MCF 10A (cell line): ENCODE measurements around the gene STK32B. TPM values are rescaled to one million over a fixed set of nuclear protein-coding genes. Genes with fewer than 3 reads are reported as not detected.

Experiments used
- BruUV-seq: library from RNA; stranded (reverse); fragments of 400-500 nt; replicated peaks from 2 replicates; lab custom pipeline; 2021; lab: Mats Ljungman, UMichigan
- CTCF ChIA-PET: fragments of 300-600 bp; sonication (Branson Sonifier 250); formaldehyde crosslinking; extraction: SDS; loops from one replicate; lab custom pipeline; 2021; ENCODE audit warnings: antibody characterized with exemption, inconsistent platforms; lab: Yijun Ruan, JAX
- POLR2A ChIA-PET: fragments of 300-600, 350-650 bp; sonication (Branson Sonifier 250); formaldehyde crosslinking; extraction: SDS; loops from one replicate; lab custom pipeline; 2020; ENCODE audit warnings: antibody characterized with exemption, inconsistent platforms; lab: Yijun Ruan, JAX
- DNase-seq: peaks from one replicate; pipeline ENCODE4 v3.0.0-alpha.2; 2018; ENCODE audit not compliant: unreplicated experiment
- H3K27ac Mint-ChIP-seq: one replicate; pipeline ENCODE4 v1.8.0; 2022; ENCODE audit warnings: mild to moderate bottlenecking, low read depth, mixed read lengths; ENCODE audit not compliant: unreplicated experiment
- H3K27me3 Mint-ChIP-seq: one replicate; pipeline ENCODE4 v1.8.0; 2022; ENCODE audit warnings: mixed read lengths; ENCODE audit not compliant: insufficient read depth, unreplicated experiment
- H3K36me3 Mint-ChIP-seq: one replicate; pipeline ENCODE4 v1.8.0; 2022; ENCODE audit warnings: mild to moderate bottlenecking, moderate library complexity, mixed read lengths; ENCODE audit not compliant: insufficient read depth, unreplicated experiment
- H3K4me1 Mint-ChIP-seq: one replicate; pipeline ENCODE4 v1.8.0; 2022; ENCODE audit warnings: mixed read lengths; ENCODE audit not compliant: insufficient read depth, unreplicated experiment
- H3K4me3 Mint-ChIP-seq: one replicate; pipeline ENCODE4 v1.8.0; 2022; ENCODE audit warnings: mild to moderate bottlenecking, moderate library complexity, mixed read lengths; ENCODE audit not compliant: unreplicated experiment
- H3K9me3 Mint-ChIP-seq: one replicate; pipeline ENCODE4 v1.8.0; 2022; ENCODE audit warnings: mixed read lengths; ENCODE audit not compliant: unreplicated experiment
- CTCF ChIP-seq: fragments of 200-600 bp; IDR thresholded peaks from one replicate; pipeline ENCODE4 v1.8.0; 2022; ENCODE audit warnings: antibody characterized with exemption, mild to moderate bottlenecking; ENCODE audit not compliant: unreplicated experiment
- intact Hi-C: fragments of 100-400 bp; cut with micrococcal nuclease; formaldehyde crosslinking; loops from 2 replicates; pipeline ENCODE4 v1.14.1; 2022
- total RNA-seq: library from RNA; stranded (reverse); gene quantifications from 2 replicates; pipeline ENCODE4 v1.2.3, GENCODE V29; 2022

Gene STK32B
- total RNA-seq, 1 experiment from 2014 or later = not detected

GRCh38 chr4:5126231-5126630 is 75.0 kb downstream of the STK32B start:
- ChIA-PET POLR2A (no interaction called here), CTCF (no interaction called here)
- Mint-ChIP-seq H3K36me3 (no peaks in the 10 kb centered on the region), H3K4me3 (no peak overlapping the region), H3K4me1 (no peaks in the 10 kb centered on the region), H3K9me3 (no peaks in the 10 kb centered on the region), H3K27me3 (peaks cover 25% of the 10 kb centered on the region), H3K27ac (no peak overlapping the region)
- no TSS peak for BruUV-seq
- no peak for DNase-seq
- no peak for TF ChIP-seq CTCF
- intact Hi-C loops = no loop called here

- no peak for DNase-seq
- ChIA-PET CTCF (interaction anchor here (0.6 kb wide), 1 partner anchor 52 kb away, joined by 3 read pairs; no protein-coding TSS in a partner anchor), POLR2A (no interaction called here)
- H3K4me1 Mint-ChIP-seq = no peaks in the 10 kb centered on the region
- H3K27ac Mint-ChIP-seq = no peak overlapping the region
- intact Hi-C loops = no loop called here
- TF ChIP-seq CTCF = no peak
- no TSS peak for BruUV-seq
- H3K9me3 Mint-ChIP-seq = peaks cover 5% of the 10 kb centered on the region
- no peak overlapping the region for H3K4me3 Mint-ChIP-seq
- H3K36me3 Mint-ChIP-seq = no peaks in the 10 kb centered on the region
- peaks cover 32% of the 10 kb centered on the region for H3K27me3 Mint-ChIP-seq
These were observed 75.6 kb downstream of the STK32B start for GRCh38 chr4:5126857-5127256.

GRCh38 chr4:5127556-5127955 is 76.3 kb downstream of the STK32B start:
- H3K36me3 Mint-ChIP-seq = no peaks in the 10 kb centered on the region
- no peak overlapping the region for H3K27ac Mint-ChIP-seq
- H3K4me3 Mint-ChIP-seq = no peak overlapping the region
- H3K9me3 Mint-ChIP-seq = peaks cover 5% of the 10 kb centered on the region
- DNase-seq = no peak
- ChIA-PET POLR2A (no interaction called here), CTCF (interaction anchor here (0.6 kb wide), 1 partner anchor 133 kb away, joined by 3 read pairs; no protein-coding TSS in a partner anchor)
- intact Hi-C loops = no loop called here
- no peak for TF ChIP-seq CTCF
- no peaks in the 10 kb centered on the region for H3K4me1 Mint-ChIP-seq
- H3K27me3 Mint-ChIP-seq = peaks cover 35% of the 10 kb centered on the region
- BruUV-seq = no TSS peak

GRCh38 chr4:5128569-5128968 is 77.3 kb downstream of the STK32B start:
- ChIA-PET CTCF (interaction anchor here (0.6 to 0.9 kb wide), 2 partner anchors 13 to 91 kb away, joined by 3 read pairs; no protein-coding TSS in a partner anchor), POLR2A (no interaction called here)
- peaks cover 5% of the 10 kb centered on the region for H3K9me3 Mint-ChIP-seq
- no peaks in the 10 kb centered on the region for H3K36me3 Mint-ChIP-seq
- intact Hi-C loops = no loop called here
- no peak overlapping the region for H3K4me3 Mint-ChIP-seq
- H3K4me1 Mint-ChIP-seq = no peaks in the 10 kb centered on the region
- no peak overlapping the region for H3K27ac Mint-ChIP-seq
- no peak for DNase-seq
- no TSS peak for BruUV-seq
- no peak for TF ChIP-seq CTCF
- H3K27me3 Mint-ChIP-seq = peaks cover 35% of the 10 kb centered on the region
